HepG2 (cell line): ENCODE results near the gene PARD3. TPM values are rescaled to one million over a fixed set of nuclear protein-coding genes. Genes with fewer than 3 reads are reported as not detected.

ENCODE experiments used
- ATAC-seq: fragments of 200-7000 bp; cut with Tn5 transposase; 3 replicates; pipeline ENCODE4 v1.9.1; 2020; ENCODE audit warnings: mild to moderate bottlenecking, moderate library complexity
- BruUV-seq: library from RNA; stranded (reverse); fragments of 400-500 nt; replicated peaks from 2 replicates; lab custom pipeline; 2021; lab: Mats Ljungman, UMichigan
- CTCF ChIA-PET: fragments of 300-600 bp; formaldehyde crosslinking; extraction: SDS; loops from one replicate; lab custom pipeline; 2021; ENCODE audit warnings: low total read pairs, inconsistent platforms, low intra/inter-chr PET ratio; lab: Yijun Ruan, JAX
- POLR2A ChIA-PET: fragments of 350-600 bp; sonication (Branson Sonifier 250); formaldehyde crosslinking; loops from one replicate; lab custom pipeline; 2020; ENCODE audit warnings: antibody characterized with exemption, inconsistent platforms; lab: Yijun Ruan, JAX
- DNase-seq: peaks from one replicate; pipeline ENCODE4 v3.0.0-alpha.2; 2015; ENCODE audit warnings: low spot score
- FAIRE-seq: peaks from 3 replicates; lab custom pipeline; 2011; peaks lifted over from hg19 to GRCh38; lab: Jason Lieb, UNC
- H2AFZ ChIP-seq: one replicate; pipeline ENCODE4 v1.6.1; 2011; ENCODE audit warnings: low read length, inconsistent platforms
- H3K27ac ChIP-seq: fragments of 300-600 bp; 3 replicates; pipeline ENCODE4 v1.8.0; 2011; ENCODE audit warnings: mixed run types, mild to moderate bottlenecking, mixed read lengths, low read length, inconsistent platforms; ENCODE audit not compliant: insufficient read depth; ENCODE audit errors: extremely low read length
- H3K27me3 ChIP-seq, 2 experiments: fragments of 200-600 bp in 1 of 2; 2 replicates in 1 of 2; 3 replicates in 1 of 2; pipeline versions ENCODE4 v1.6.0 to v1.8.0; 2011; ENCODE audit warnings: low read length in 2 of 2, mild to moderate bottlenecking in 2 of 2, moderate library complexity in 2 of 2, inconsistent platforms in 1 of 2; ENCODE audit not compliant: insufficient read depth in 2 of 2, control insufficient read depth in 1 of 2
- H3K36me3 ChIP-seq, 2 experiments: fragments of 200-600 bp in 1 of 2; replicated peaks in 1 of 2; 2 replicates in 1 of 2; 3 replicates in 1 of 2; pipeline versions ENCODE4 v1.5.1 to v1.8.0; 2011; ENCODE audit warnings: low read length in 2 of 2, inconsistent platforms in 1 of 2; ENCODE audit not compliant: insufficient read depth in 2 of 2, control insufficient read depth in 1 of 2
- H3K4me1 ChIP-seq: 2 replicates; pipeline ENCODE4 v1.5.1; 2012; ENCODE audit warnings: low read length, inconsistent platforms; ENCODE audit not compliant: insufficient read depth
- H3K4me2 ChIP-seq: 2 replicates; pipeline ENCODE4 v1.6.0; 2011; ENCODE audit warnings: low read depth, low read length, inconsistent platforms
- H3K4me3 ChIP-seq, 3 experiments: fragments of 200-600 bp in 1 of 3; sonication (generic), shearing (Covaris generic) in 1 of 3; replicated peaks in 1 of 3; 2 replicates each; pipeline ENCODE4 v1.5.1; 2011 to 2016; ENCODE audit warnings: low read length in 3 of 3, inconsistent platforms in 2 of 3, low read depth in 2 of 3, mild to moderate bottlenecking in 2 of 3, control low read depth in 1 of 3, mixed read lengths in 1 of 3; ENCODE audit not compliant: insufficient read depth in 1 of 3
- H3K79me2 ChIP-seq: one replicate; pipeline ENCODE4 v1.6.1; 2011; ENCODE audit warnings: low read length, inconsistent platforms; ENCODE audit not compliant: insufficient read depth
- H3K9ac ChIP-seq: 2 replicates; pipeline ENCODE4 v1.6.0; 2011; ENCODE audit warnings: mild to moderate bottlenecking, low read depth, low read length, inconsistent platforms; ENCODE audit not compliant: insufficient read depth
- H3K9me3 ChIP-seq: 2 replicates; pipeline ENCODE4 v1.5.1; 2012; ENCODE audit warnings: mild to moderate bottlenecking, low read length
- H4K20me1 ChIP-seq: 2 replicates; pipeline ENCODE4 v1.6.0; 2011; ENCODE audit warnings: inconsistent platforms, mild to moderate bottlenecking, low read length, moderate library complexity; ENCODE audit not compliant: insufficient read depth
- HMGA1 ChIP-seq: sonication (generic); formaldehyde crosslinking; conservative IDR thresholded peaks from 2 replicates; pipeline ENCODE4 v1.4.0; 2020; ENCODE audit warnings: missing genetic modification reagents
- IKZF1 ChIP-seq: fragments of 450-650 bp; IDR thresholded peaks from 2 replicates; pipeline ENCODE4 v1.7.1; 2016
- JUN ChIP-seq: sonication (generic); formaldehyde crosslinking; IDR thresholded peaks from 2 replicates; pipeline ENCODE4 v1.4.0; 2020; ENCODE audit warnings: mild to moderate bottlenecking, missing genetic modification reagents
- NR0B2 ChIP-seq: sonication (generic); formaldehyde crosslinking; IDR thresholded peaks from 2 replicates; pipeline ENCODE4 v1.4.0; 2020; ENCODE audit warnings: mild to moderate bottlenecking, missing genetic modification reagents
- RAD51 ChIP-seq: fragments of 450-650 bp; IDR thresholded peaks from 2 replicates; pipeline ENCODE4 v1.6.1; 2016; ENCODE audit warnings: borderline replicate concordance
- TSC22D2 ChIP-seq: sonication (generic); formaldehyde crosslinking; IDR thresholded peaks from 2 replicates; pipeline ENCODE4 v1.5.1; 2020; ENCODE audit warnings: missing genetic modification reagents, mild to moderate bottlenecking, borderline replicate concordance
- ZFYVE20 ChIP-seq: sonication (generic); formaldehyde crosslinking; IDR thresholded peaks from 2 replicates; pipeline ENCODE4 v1.8.0; 2023; ENCODE audit warnings: low read depth, mild to moderate bottlenecking, moderate library complexity, missing genetic modification reagents, borderline replicate concordance
- ZNF121 ChIP-seq: sonication (generic); formaldehyde crosslinking; IDR thresholded peaks from 2 replicates; pipeline ENCODE4 v1.5.0; 2020; ENCODE audit warnings: mild to moderate bottlenecking, missing genetic modification reagents
- ZNF296 ChIP-seq: sonication (generic); formaldehyde crosslinking; conservative IDR thresholded peaks from 2 replicates; pipeline ENCODE4 v1.5.0; 2020; ENCODE audit warnings: mild to moderate bottlenecking, missing genetic modification reagents
- ZNF556 ChIP-seq: sonication (generic); formaldehyde crosslinking; IDR thresholded peaks from 2 replicates; pipeline ENCODE4 v1.4.0; 2020; ENCODE audit warnings: mild to moderate bottlenecking, missing genetic modification reagents, borderline replicate concordance
- ZNF652 ChIP-seq: IDR thresholded peaks from 2 replicates; pipeline ENCODE4 v1.6.1; 2016; ENCODE audit warnings: low read depth, borderline replicate concordance
- ZNF740 ChIP-seq: sonication (generic); formaldehyde crosslinking; IDR thresholded peaks from 2 replicates; pipeline ENCODE4 v1.4.0; 2020; ENCODE audit warnings: missing genetic modification reagents
- WGBS: methylation state at CpG from one replicate; pipeline ENCODE4 v1.1.6; 2017; ENCODE audit warnings: low lambda C conversion rate; 5-methylcytosine and 5-hydroxymethylcytosine counted together
- in situ Hi-C: cut with HindIII; loops from 2 replicates; pipeline ENCODE4 v1.10.0; 2017; ENCODE audit warnings: low pct_unique_long_range_greater_than_20kb; ENCODE audit not compliant: extremely low pct_ligation_motif_present
- intact Hi-C: fragments of 100-400 bp; cut with micrococcal nuclease; formaldehyde crosslinking; loops from one replicate; pipeline ENCODE4 v1.10.0; 2022; ENCODE audit not compliant: unreplicated experiment
- polyA plus RNA-seq, 8 experiments: library from polyadenylated mRNA; depleted of rRNA in 3 of 8; stranded (reverse) in 7 of 8; unstranded in 1 of 8; fragments of >200 nt; fragmentation: Illumina TruSeq in 4 of 8; extraction: Trizol in 4 of 8; gene quantifications; 2 replicates each; pipeline versions ENCODE4 v1.2.1 to v1.2.3, GENCODE V29; 2011 to 2016; ENCODE audit warnings: low read depth in 4 of 8, missing spikeins in 1 of 8, mixed read lengths in 1 of 8; ENCODE audit not compliant: insufficient read depth in 1 of 8
- total RNA-seq, 5 experiments: library from RNA; depleted of rRNA; stranded (reverse); fragments of >200 nt; fragmentation: Illumina TruSeq; extraction: Trizol; gene quantifications; 2 replicates each; pipeline ENCODE4 v1.2.3, GENCODE V29; 2016; ENCODE audit warnings: low read depth in 1 of 5
- TF ChIP-seq, protein P1 (sequence below): sonication (generic); formaldehyde crosslinking; IDR thresholded peaks from 2 replicates; pipeline ENCODE4 v1.4.0; 2020; ENCODE audit warnings: missing genetic modification reagents

Gene PARD3
- total and polyA plus RNA-seq, 2 of the 13 experiments (the other 11 are each of a cell fraction or from before 2014, with no cell fraction given): 40.9 to 60.0 TPM

- no TSS peak for BruUV-seq
- Histone ChIP-seq H3K4me3 (no peak overlapping the region), H3K9me3 (no peaks in the 10 kb centered on the region), H3K9ac (no peak overlapping the region), H3K27me3 (no peaks in the 10 kb centered on the region), H3K27ac (no peak overlapping the region), H3K4me2 (no peak overlapping the region), H2AFZ (no peak overlapping the region), H3K79me2 (no peaks in the 10 kb centered on the region), H4K20me1 (no peaks in the 10 kb centered on the region), H3K4me1 (peaks cover 47% of the 10 kb centered on the region), H3K36me3 (peaks cover 4% of the 10 kb centered on the region in 2 experiments; a peak in 3 of 5 replicates)
- POLR2A ChIA-PET: no interaction called here
- intact Hi-C loops (loop anchor here (10.0 kb wide), 1 partner anchor 931 kb away; no protein-coding TSS in a partner anchor), in situ Hi-C loops (loop anchor here (10.0 to 25.0 kb wide), 2 partner anchors 512 to 791 kb away; partner anchors contain the start of gene NRP1)
- TF ChIP-seq JUN (CRISPR knock-in tag) (no peak), TSC22D2 (CRISPR knock-in tag) (no peak), HMGA1 (CRISPR knock-in tag) (no peak), NR0B2 (CRISPR knock-in tag) (no peak), ZNF121 (CRISPR knock-in tag) (no peak), RAD51 (no peak), ZNF556 (CRISPR knock-in tag) (no peak), ZNF740 (CRISPR knock-in tag) (no peak), ZFYVE20 (no peak), IKZF1 (no peak), ZNF652 (CRISPR knock-in tag) (no peak), ZNF296 (CRISPR knock-in tag) (no peak)
- TF ChIP-seq, protein P1, sequence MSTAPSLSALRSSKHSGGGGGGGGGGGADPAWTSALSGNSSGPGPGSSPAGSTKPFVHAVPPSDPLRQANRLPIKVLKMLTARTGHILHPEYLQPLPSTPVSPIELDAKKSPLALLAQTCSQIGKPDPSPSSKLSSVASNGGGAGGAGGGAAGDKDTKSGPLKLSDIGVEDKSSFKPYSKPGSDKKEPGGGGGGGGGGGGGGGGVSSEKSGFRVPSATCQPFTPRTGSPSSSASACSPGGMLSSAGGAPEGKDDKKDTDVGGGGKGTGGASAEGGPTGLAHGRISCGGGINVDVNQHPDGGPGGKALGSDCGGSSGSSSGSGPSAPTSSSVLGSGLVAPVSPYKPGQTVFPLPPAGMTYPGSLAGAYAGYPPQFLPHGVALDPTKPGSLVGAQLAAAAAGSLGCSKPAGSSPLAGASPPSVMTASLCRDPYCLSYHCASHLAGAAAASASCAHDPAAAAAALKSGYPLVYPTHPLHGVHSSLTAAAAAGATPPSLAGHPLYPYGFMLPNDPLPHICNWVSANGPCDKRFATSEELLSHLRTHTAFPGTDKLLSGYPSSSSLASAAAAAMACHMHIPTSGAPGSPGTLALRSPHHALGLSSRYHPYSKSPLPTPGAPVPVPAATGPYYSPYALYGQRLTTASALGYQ (CRISPR knock-in tag): no peak
- CTCF ChIA-PET: no interaction called here
- no peak for DNase-seq
- no peak for ATAC-seq
- no peak for FAIRE-seq
- 90% methylated on average over 5 of the region's 5 CpGs for WGBS
Measured at GRCh38 chr10:34125702-34126101, 689.4 kb downstream of the PARD3 start.
